ENCODE results near the gene ATOX1. TPM values are rescaled to one million over a fixed set of nuclear protein-coding genes. Genes with fewer than 3 reads are reported as not detected.

Gene ATOX1
- total RNA-seq: 100 to 1,000 TPM in 1 of 4 donors, 10 to 100 TPM in 3; 56.0 to 109 (median 74.5) TPM

DNA sequence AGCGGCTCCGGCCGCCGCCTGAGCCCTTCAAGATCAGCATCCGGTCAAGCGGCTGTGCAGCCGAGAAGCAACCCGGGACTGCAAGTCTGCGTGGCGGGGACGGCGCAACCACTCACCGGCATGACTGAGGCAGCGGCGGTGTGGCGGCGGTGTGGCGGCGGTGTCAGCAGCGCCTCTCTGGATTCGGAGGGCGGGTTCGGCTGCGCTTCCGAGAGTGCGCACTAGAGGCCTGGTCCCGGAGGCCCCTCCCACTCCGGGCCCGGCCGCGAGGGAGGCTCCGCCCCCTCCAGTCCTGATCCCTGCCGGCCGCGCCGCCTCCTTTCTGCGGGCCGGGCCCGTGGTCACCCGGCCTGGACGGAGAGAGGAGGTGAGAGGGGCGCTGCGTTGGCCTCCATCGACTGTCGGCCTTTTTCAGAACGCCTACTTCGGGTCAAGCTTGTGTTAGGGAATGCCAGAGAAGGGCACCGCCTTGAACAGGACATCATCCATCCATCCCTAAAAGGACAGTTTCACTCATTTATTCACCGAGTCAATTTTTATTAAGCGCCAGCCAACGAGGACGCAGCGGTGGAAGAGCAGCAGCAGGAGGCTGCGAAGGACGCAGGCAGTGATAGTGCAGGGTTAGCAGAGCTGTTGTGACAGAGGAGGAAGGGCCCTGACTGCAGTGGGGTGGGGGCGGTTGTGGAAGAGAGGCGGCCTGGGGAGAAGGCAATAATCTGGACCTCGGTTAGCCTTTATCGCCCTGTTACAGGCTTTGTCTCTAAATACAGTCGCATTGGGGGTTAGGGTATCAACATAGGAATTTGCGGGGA is at the start of gene ATOX1:
Gene ATOX1 (minus strand): TSS at position 202 of the 812 bp plus-strand sequence. CDS start 80 bp downstream, at position 122.
- Histone ChIP-seq H3K4me3 (peak within 1 kb of the TSS; percentile 66 to 83 (median 77)), H3K9me3 (no peaks in the 10 kb centered on the region), H3K27me3 (no peaks in the 10 kb centered on the region), H3K4me1 (peaks cover 10 to 34% (median 16%) of the 10 kb centered on the region in 3 donors), H3K27ac (peak within 1 kb of the TSS; percentile 80 to 91 (median 88)), H3K36me3 (peaks cover 0 to under 1% (median 0%) of the 10 kb centered on the region in 3 donors)
- WGBS, 2 donors: 10 to 24% methylated on average over 12 to 24 of the region's 61 CpGs
- peak in 3 of 4 donors; percentile 9 to 91 (median 87) for TF ChIP-seq POLR2A (IDR thresholded peaks at IDR 0.05)
- TF ChIP-seq CTCF (IDR thresholded peaks at IDR 0.05): peak in 5 of 6 experiments; percentile 15 to 56 (median 41)
- intact Hi-C loops (cut with DNase I): no loop called here
- DNase-seq: peak; percentile 57

GRCh38 chr5:151805414-151806223 is 47.2 kb upstream of the ATOX1 start:
- WGBS, 2 donors: 76 to 89% methylated on average over 3 of the region's 3 CpGs
- no peak for DNase-seq
- no peak for TF ChIP-seq CTCF (IDR thresholded peaks at IDR 0.05)
- TF ChIP-seq POLR2A (IDR thresholded peaks at IDR 0.05): no peak
- peaks cover 0 to 92% (median 31%) of the 10 kb centered on the region in 3 donors for H3K36me3 ChIP-seq
- intact Hi-C loops (cut with DNase I): no loop called here
- H3K27ac ChIP-seq: no peak overlapping the region
- H3K27me3 ChIP-seq: no peaks in the 10 kb centered on the region
- peaks cover 0 to 9% (median 0%) of the 10 kb centered on the region in 3 donors for H3K4me1 ChIP-seq
- no peak overlapping the region for H3K4me3 ChIP-seq
- no peaks in the 10 kb centered on the region for H3K9me3 ChIP-seq

- DNase-seq: no peak
- Histone ChIP-seq H3K4me3 (no peak overlapping the region), H3K27me3 (no peaks in the 10 kb centered on the region), H3K9me3 (no peaks in the 10 kb centered on the region), H3K36me3 (peaks cover 7 to 99% (median 50%) of the 10 kb centered on the region in 3 donors), H3K4me1 (peaks cover 0 to 4% (median 0%) of the 10 kb centered on the region in 3 donors), H3K27ac (no peak overlapping the region)
- intact Hi-C loops (cut with DNase I): no loop called here
- 66 to 70% methylated on average over 2 of the region's 2 CpGs for WGBS, 2 donors
- no peak for TF ChIP-seq POLR2A (IDR thresholded peaks at IDR 0.05)
- TF ChIP-seq CTCF (IDR thresholded peaks at IDR 0.05): no peak
Measured at GRCh38 chr5:151800532-151800931, 42.1 kb upstream of the ATOX1 start.

DNA sequence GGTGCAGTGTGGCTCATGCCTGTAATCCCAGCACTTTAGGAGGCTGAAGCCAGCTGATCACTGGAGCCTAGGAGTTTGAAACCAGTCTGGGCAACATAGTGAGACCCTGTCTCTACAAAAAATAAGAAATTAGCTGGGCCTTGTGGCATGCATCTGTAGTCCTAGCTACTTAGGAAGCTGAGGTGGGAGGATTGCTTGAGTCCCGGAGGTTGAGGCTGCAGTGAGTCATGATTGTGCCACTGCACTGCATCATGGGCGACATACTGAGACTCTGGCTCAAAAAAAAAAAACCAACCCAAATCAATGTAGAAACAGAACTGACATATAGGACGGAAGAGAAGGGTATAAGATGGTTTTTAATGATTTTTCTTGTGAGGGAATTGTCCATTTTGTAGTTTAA is 41.0 kb upstream of the ATOX1 start:
- no peak overlapping the region for H3K27ac ChIP-seq
- 61 to 69% methylated on average over 2 to 3 of the region's 3 CpGs for WGBS, 2 donors
- H3K4me3 ChIP-seq: no peak overlapping the region
- H3K4me1 ChIP-seq: peaks cover 0 to 4% (median 0%) of the 10 kb centered on the region in 3 donors
- DNase-seq: no peak
- intact Hi-C loops (cut with DNase I): no loop called here
- no peak for TF ChIP-seq CTCF (IDR thresholded peaks at IDR 0.05)
- TF ChIP-seq POLR2A (IDR thresholded peaks at IDR 0.05): no peak
- H3K27me3 ChIP-seq: no peaks in the 10 kb centered on the region
- H3K36me3 ChIP-seq: peaks cover 7 to 100% (median 54%) of the 10 kb centered on the region in 3 donors
- H3K9me3 ChIP-seq: no peaks in the 10 kb centered on the region

All from esophagus squamous epithelium (tissue), 5 donors.